HG03159 (cell line): ENCODE data around the gene ITK.
"Not testable (repeated sequence)": the region's sequence is repeated elsewhere in the genome, so short reads cannot be mapped to it uniquely, and the experiment has no call there.

Experiments
- ATAC-seq: cut with Tn5 transposase; IDR thresholded peaks from one replicate; pipeline ENCODE4 v1.9.1; 2021; ENCODE audit warnings: mild to moderate bottlenecking, moderate library complexity; ENCODE audit not compliant: unreplicated experiment

ITK gene

DNA sequence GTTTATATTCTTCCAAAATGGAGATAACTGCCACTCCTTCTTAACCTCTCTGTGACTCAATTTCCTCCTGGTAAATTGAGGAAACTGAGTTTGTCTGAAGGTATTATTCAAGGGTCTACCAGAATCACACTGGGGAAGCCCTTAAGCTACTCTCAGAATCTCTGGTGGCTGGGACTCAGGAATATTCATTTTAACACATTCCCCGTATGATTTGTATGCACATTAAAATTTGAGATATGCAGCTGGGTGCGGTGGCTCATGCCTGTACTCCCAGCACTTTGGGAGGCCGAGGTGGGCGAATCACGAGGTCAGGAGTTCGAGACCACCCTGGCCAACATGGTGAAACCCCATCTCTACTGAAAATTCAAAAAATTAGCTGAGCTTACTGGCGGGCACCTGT, 64.1 kb downstream of the ITK start:
- not testable (repeated sequence) for ATAC-seq

- ATAC-seq: no peak
Observed at GRCh38 chr5:157245476-157245875, 64.8 kb downstream of the ITK start.

GRCh38 chr5:157245886-157246285, 65.2 kb downstream of the ITK start:
- no peak for ATAC-seq

GRCh38 chr5:157247267-157247666, 66.6 kb downstream of the ITK start:
- no peak for ATAC-seq

DNA sequence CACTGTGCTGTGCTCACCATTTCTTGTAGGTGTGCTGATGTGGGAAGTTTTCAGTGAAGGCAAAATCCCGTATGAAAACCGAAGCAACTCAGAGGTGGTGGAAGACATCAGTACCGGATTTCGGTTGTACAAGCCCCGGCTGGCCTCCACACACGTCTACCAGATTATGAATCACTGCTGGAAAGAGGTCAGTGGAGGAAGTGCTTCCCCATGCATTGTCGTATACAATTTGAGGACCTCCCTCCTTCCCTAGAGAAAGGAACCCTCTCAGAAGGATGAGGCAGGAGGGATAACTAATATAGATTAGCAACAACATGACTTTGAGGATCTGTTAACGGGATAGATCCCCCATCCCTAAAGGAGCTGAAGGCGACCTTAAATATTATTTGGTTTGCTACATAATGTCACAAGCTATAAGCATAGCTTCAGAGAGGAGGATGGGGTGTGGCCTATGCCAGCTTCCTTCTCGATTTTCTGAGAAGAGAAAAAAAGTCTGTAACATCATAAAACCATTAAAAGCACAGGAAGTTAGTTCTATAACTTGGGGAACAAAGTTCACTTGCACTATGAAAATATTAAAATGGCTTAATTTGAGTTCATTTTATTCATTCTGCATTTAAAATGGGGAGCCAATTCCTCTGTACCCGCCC, 68.3 kb downstream of the ITK start:
- ATAC-seq: no peak

DNA sequence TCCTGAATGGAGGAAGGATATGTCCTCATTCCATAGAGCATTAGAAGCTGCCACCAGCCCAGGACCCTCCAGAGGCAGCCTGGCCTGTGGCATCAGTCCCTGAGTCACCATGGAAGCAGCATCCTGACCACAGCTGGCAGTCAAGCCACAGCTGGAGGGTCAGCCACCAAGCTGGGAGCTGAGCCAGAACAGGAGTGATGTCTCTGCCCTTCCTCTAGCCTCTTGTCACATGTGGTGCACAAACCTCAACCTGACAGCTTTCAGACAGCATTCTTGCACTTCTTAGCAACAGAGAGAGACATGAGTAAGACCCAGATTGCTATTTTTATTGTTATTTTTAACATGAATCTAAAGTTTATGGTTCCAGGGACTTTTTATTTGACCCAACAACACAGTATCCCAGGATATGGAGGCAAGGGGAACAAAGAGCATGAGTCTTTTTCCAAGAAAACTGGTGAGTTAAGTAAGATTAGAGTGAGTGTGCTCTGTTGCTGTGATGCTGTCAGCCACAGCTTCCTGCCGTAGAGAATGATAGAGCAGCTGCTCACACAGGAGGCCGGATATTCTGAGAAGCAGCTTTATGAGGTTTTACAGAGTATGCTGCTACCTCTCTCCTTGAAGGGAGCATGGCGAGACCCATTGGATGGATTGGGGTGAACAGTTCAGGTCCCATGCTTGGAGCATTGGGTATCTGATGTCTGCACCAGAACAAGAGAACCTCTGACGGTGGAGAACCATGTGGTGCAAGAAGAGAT, 72.2 kb downstream of the ITK start:
- peak; percentile 94 for ATAC-seq

- peak; percentile 40 for ATAC-seq
Observed at GRCh38 chr5:157253547-157253946, 72.9 kb downstream of the ITK start.

GRCh38 chr5:157258450-157258849, 77.8 kb downstream of the ITK start:
- ATAC-seq: no peak

- no peak for ATAC-seq
Observed at GRCh38 chr5:157259699-157260098, 79.1 kb downstream of the ITK start.

- no peak for ATAC-seq
Observed at GRCh38 chr5:157263496-157264090, 83.0 kb downstream of the ITK start.

DNA sequence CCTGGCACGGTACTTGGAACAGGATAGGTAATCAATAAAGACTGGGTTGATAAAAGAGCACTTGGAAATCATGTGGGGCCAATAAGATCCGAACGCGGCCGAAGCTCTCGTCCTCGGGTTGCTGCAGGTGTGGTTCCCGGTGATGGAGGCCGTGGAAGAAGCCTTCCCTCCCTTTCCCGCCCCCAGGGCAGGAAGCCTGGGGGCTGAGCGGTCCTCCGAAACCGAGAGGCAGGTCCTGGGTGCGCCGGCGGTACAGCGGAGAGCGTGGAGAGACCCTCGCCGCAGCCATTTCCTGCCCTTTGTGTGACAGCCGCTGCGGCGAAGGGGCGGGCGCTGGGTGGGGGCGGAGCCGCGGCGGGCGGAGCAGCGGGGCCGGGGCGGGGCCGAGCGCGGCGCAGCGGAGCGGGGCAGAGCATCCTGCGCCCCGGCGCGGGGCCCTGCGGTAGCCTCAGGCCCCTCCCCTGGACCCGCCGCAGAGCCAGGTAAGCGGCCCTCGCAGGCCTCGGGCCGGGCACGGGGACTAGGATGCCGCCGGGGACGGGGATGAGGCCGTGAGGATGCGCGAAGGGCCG, 85.2 kb downstream of the ITK start, which contains the start of gene CYFIP2:
CYFIP2 (plus strand) TSS at position 410 of the 572 bp plus-strand sequence. CDS start 19,239 bp downstream, outside the sequence.
- ATAC-seq: peak; percentile 83

GRCh38 chr5:157266286-157267007, 85.8 kb downstream of the ITK start:
- peak; percentile 46 for ATAC-seq

GRCh38 chr5:157267025-157267424, 86.4 kb downstream of the ITK start:
- ATAC-seq: no peak

- no peak for ATAC-seq
Observed at GRCh38 chr5:157267761-157268480, 87.3 kb downstream of the ITK start.

DNA sequence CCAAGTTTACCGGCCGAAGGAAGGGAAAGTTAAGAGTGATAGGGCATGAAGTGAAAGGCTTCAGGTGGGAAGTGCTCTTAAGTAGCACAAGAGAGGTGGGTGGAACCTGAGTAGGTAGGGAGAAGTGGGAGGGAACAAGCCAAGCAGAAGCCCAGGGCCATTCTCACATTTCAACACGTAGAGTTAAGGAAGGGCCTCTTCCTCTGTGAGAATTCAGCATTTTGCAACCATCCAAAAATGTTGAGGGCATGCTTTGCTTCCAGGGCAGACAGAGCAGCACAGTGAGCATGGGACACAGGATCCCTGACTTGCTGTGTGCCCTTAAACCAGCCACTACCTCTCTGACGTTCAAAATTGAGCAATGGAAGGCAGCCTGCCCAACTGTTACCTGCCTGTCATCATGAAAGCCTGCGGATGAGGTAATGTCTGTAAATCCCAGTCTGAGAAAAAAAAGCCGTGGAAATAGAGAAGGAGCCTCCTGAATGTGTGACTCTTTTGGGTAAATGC, 88.6 kb downstream of the ITK start:
- ATAC-seq: no peak

GRCh38 chr5:157269761-157270272, 89.2 kb downstream of the ITK start:
- ATAC-seq: no peak

DNA sequence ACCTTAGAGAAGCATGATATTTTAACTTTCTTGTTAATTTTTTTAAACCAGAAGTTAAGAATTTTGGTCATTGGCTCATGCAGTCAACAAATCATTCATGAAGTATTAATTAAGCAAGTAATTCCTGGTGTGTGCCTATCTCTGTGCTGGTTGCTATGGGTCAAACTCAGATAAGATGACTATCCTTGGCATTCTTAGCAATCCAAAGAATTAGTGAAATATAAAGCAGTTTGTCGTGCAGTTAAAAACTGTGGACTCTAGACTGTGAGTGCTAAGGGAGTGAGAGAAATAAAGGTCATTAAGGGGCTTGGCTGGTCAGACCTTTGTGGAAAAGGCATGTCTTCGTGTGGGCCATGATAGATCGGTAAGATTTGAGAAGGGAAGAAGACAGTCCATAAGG, 90.1 kb downstream of the ITK start:
- no peak for ATAC-seq

- ATAC-seq: peak; percentile 83
Observed at GRCh38 chr5:157271740-157272271, 91.2 kb downstream of the ITK start.

DNA sequence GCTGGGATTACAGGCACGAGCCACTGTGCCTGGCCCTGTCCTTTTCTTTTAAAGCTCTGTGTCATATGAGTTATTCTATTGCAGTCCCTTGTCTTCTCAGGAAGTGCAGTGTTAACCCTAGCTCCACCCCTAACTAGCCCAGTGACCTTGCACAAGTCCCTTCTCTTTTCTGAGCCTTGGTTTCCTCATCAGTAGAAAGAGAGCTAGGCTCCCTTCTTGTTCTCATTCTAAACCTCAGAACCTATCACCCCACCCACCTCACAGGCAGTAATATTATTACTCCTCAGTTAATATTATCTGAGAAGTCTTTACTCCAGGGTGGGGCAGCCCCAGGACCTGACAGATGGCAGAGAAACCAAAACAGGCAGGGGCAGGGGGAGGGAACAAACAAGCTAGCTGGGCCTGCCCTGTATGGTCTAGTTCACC, 92.5 kb downstream of the ITK start:
- peak; percentile 47 for ATAC-seq

DNA sequence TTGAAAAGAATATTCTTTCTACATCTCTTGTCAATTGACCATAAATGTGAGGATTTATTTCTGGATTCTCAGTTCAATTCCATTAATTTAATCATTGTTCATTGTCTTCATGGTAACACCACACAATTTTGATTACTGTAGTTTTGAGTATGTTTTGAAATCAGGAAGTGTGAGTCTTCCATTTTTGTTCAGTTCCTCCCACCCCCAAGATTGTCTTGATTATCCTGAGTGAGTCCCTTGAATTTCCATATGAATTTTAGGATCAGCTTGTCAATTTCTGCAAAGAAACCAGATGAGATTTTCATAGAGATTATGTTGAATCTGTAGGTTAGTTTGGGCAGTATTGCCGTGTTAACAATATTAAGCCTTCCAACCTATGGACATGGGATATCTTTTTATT, 94.8 kb downstream of the ITK start:
- ATAC-seq: no peak
